IPS-NIHi7 (cell line): ENCODE results near the gene DSN1.

ENCODE experiments used
- DNase-seq: peaks from one replicate; pipeline ENCODE4 v3.0.0; 2012; ENCODE audit warnings: mixed read lengths; ENCODE audit errors: extremely low spot score

The DSN1 gene

GRCh38 chr20:36795691-36796090, 22.1 kb upstream of the DSN1 start:
- no peak for DNase-seq

- no peak for DNase-seq
Observed at GRCh38 chr20:36794116-36794474, 20.5 kb upstream of the DSN1 start.

GRCh38 chr20:36793294-36794115, 19.9 kb upstream of the DSN1 start:
- no peak for DNase-seq

GRCh38 chr20:36792422-36792821, 18.9 kb upstream of the DSN1 start:
- peak; percentile 90 for DNase-seq

GRCh38 chr20:36791862-36792261, 18.3 kb upstream of the DSN1 start:
- DNase-seq, result no peak

- DNase-seq, result peak; percentile 7
Observed at GRCh38 chr20:36786663-36787062, 13.1 kb upstream of the DSN1 start.

- no peak for DNase-seq
Observed at GRCh38 chr20:36786246-36786645, 12.7 kb upstream of the DSN1 start.

GRCh38 chr20:36785308-36785707, 11.7 kb upstream of the DSN1 start:
- peak; percentile 3 for DNase-seq

- peak; percentile 4 for DNase-seq
Observed at GRCh38 chr20:36784900-36785299, 11.3 kb upstream of the DSN1 start.

GRCh38 chr20:36784116-36784515, 10.6 kb upstream of the DSN1 start:
- DNase-seq, result peak; percentile 3

GRCh38 chr20:36779656-36780025, 6.1 kb upstream of the DSN1 start:
- DNase-seq, result peak; percentile 45

GRCh38 chr20:36778831-36779655, 5.5 kb upstream of the DSN1 start:
- DNase-seq, result no peak

- DNase-seq, result no peak
Observed at GRCh38 chr20:36777576-36777975, 4.0 kb upstream of the DSN1 start.

- DNase-seq, result no peak
Observed at GRCh38 chr20:36777167-36777566, 3.6 kb upstream of the DSN1 start.

GRCh38 chr20:36775826-36776225, 2.3 kb upstream of the DSN1 start:
- no peak for DNase-seq

- DNase-seq, result no peak
Observed at GRCh38 chr20:36775196-36775595, 1.6 kb upstream of the DSN1 start.

GRCh38 chr20:36773107-36773596, 411 bp downstream of the DSN1 start:
- DNase-seq, result no peak

GRCh38 chr20:36770680-36771079, 2.9 kb downstream of the DSN1 start:
- no peak for DNase-seq

GRCh38 chr20:36768768-36769430, 4.7 kb downstream of the DSN1 start:
- no peak for DNase-seq

GRCh38 chr20:36761125-36761524, 12.4 kb downstream of the DSN1 start:
- DNase-seq, result no peak

- no peak for DNase-seq
Observed at GRCh38 chr20:36760647-36761046, 12.9 kb downstream of the DSN1 start.

GRCh38 chr20:36758276-36758675, 15.3 kb downstream of the DSN1 start:
- DNase-seq, result no peak
